Activated CD8-positive, alpha-beta memory T cell treated with anti-CD3 and anti-CD28 coated beads, Interleukin-2, amount 50 U/mL, for 1 hour (primary cell): ENCODE measurements around the gene ARHGEF28.
A peak's percentile ranks its signal among the peaks of the same experiment; 100 is the strongest.

Experiments
- DNase-seq: peaks from one replicate; pipeline ENCODE4 v3.0.0-alpha.2; 2020; ENCODE audit errors: extremely low read depth

The ARHGEF28 gene, protein sequence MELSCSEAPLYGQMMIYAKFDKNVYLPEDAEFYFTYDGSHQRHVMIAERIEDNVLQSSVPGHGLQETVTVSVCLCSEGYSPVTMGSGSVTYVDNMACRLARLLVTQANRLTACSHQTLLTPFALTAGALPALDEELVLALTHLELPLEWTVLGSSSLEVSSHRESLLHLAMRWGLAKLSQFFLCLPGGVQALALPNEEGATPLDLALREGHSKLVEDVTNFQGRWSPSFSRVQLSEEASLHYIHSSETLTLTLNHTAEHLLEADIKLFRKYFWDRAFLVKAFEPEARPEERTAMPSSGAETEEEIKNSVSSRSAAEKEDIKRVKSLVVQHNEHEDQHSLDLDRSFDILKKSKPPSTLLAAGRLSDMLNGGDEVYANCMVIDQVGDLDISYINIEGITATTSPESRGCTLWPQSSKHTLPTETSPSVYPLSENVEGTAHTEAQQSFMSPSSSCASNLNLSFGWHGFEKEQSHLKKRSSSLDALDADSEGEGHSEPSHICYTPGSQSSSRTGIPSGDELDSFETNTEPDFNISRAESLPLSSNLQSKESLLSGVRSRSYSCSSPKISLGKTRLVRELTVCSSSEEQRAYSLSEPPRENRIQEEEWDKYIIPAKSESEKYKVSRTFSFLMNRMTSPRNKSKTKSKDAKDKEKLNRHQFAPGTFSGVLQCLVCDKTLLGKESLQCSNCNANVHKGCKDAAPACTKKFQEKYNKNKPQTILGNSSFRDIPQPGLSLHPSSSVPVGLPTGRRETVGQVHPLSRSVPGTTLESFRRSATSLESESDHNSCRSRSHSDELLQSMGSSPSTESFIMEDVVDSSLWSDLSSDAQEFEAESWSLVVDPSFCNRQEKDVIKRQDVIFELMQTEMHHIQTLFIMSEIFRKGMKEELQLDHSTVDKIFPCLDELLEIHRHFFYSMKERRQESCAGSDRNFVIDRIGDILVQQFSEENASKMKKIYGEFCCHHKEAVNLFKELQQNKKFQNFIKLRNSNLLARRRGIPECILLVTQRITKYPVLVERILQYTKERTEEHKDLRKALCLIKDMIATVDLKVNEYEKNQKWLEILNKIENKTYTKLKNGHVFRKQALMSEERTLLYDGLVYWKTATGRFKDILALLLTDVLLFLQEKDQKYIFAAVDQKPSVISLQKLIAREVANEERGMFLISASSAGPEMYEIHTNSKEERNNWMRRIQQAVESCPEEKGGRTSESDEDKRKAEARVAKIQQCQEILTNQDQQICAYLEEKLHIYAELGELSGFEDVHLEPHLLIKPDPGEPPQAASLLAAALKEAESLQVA (N-terminal part only)

DNA sequence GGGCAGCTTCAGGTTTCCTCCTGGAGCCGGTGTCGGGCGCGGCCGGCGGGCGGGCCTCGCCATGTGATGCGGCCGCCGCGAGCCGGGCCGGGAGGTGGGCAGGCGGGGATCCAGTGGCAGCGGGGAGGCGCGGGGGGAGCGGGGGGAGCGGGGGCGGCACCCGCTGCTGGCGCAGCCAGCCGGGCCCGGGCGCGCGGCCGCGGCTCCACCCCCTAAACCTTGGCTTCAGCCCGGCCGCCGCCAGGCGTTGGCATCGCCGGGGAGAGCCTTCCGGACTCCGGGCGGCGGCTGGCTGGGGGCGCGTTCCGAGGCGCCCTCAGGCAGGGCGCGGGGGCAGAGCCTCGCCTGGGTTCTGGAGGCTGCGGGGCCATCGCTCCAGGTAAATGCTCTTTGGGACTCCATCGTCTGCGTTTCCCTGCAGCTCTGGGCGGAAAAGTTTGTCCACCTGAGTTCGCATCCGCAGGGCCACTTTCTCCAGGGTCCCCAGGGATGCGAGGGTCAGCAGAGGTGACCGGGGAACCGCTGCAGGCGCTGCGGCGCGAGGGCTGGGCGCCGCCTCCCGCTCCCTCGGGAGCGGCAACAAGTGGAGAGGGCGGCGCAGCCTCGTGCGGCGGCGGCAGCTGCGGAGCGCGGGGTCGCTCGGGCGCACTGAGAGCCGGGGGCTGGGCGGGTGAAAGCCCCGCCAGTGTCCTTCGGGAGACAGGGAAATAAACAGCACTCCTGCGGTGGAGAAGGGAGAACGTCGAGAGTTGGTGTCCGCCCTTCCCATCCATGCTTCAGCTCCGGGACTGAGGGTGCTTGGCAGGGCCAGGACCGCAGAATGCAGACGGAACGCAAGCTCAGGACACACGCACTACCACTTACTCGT, at the start of gene ARHGEF28:
Gene ARHGEF28 (plus strand): TSS at position 253 of the 868 bp plus-strand sequence. CDS start 58,656 bp downstream, outside the sequence.
- DNase-seq, result no peak

GRCh38 chr5:73582285-73583145, 43.5 kb upstream of the ARHGEF28 start:
- DNase-seq, result no peak

- DNase-seq, result no peak
Measured at GRCh38 chr5:73587923-73588322, 38.1 kb upstream of the ARHGEF28 start.

GRCh38 chr5:73591102-73591695, 34.8 kb upstream of the ARHGEF28 start:
- peak; percentile 29 for DNase-seq

- no peak for DNase-seq
Measured at GRCh38 chr5:73591698-73592501, 34.1 kb upstream of the ARHGEF28 start.

DNA sequence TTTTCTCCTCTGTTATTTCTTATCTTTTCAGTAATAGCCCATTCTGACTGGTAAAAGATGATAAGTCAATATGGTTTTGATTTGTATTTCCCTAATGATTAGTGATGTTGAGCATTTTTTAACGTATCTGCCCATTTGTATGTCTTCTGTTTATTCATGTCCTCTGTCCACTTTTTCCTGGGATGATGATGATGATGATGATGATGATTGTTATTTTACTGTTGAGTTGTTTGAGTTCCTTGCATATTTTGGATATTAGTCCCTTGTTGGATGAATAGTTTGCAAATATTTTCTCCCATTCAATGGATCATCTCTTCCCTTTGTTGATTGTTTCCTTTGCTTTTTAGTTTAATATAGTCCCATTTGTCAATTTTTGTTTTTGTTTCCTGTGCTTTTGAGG, 33.4 kb upstream of the ARHGEF28 start:
- no peak for DNase-seq

DNA sequence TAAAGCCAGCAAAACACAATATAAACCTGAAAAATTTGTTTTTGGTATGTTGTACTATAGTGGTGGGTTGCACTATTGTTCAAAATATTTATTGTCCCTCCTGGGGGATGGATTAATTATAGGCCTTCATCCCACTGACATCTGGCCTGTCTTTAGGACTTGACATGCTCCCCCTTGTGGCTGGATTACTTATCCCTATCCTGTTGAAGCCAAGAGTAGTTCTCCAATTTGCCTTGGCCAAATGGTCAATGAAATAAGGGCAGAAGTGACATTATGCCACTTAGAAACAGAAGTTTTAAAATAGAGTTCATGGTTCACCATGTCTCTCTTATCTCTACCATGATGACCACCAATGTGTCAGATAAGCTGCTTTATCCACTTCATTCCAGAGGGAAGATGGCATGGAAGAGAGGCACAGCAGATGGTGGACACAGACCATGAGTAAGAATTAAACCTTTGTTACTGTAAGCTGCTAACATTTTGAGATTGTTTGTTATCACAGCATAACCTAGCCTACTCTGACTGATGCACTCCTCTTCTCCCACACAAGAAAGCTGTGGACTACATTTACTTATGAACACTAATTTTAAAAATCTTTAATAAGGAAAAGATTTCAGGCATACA, 29.2 kb upstream of the ARHGEF28 start:
- DNase-seq, result no peak

DNA sequence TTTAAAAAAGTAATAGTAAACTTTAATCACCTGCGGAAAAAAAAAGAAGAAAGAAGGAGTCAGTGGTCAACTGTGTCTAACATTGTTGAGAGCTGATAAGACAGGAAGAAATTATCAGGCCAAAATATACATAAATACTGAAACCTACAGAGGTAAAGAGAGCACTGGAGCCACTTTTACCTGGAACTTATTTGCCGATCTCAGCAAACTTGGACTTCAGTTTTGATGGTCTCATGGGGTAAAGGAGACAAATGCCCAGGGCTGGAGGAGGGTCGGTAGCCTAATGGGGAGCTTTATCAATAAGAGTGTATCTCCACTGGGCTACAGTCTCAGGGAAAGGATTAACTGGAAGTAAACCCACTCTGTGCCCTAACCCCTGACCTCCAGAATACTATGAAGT, 26.6 kb upstream of the ARHGEF28 start:
- DNase-seq, result no peak

DNA sequence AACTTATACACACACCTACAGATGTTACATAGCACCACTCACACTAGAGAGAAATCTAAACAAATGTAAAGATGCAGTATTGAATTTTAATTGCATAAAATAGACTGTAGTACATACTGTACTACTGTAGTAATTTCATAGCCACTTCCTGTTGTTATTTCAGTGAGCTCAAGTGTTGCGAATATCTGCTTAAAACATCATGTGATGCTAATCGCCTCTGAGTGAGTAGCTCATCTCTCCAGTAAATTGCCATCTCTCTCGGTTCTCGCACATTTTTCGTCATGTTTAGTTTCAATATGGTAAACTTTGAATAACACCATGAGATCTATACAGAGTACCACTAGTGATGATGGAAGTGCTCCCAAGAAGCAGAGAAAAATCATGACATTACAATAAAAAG, 22.0 kb upstream of the ARHGEF28 start:
- no peak for DNase-seq

- no peak for DNase-seq
Measured at GRCh38 chr5:73605223-73606087, 20.5 kb upstream of the ARHGEF28 start.

- DNase-seq, result no peak
Measured at GRCh38 chr5:73606206-73606753, 19.7 kb upstream of the ARHGEF28 start.

DNA sequence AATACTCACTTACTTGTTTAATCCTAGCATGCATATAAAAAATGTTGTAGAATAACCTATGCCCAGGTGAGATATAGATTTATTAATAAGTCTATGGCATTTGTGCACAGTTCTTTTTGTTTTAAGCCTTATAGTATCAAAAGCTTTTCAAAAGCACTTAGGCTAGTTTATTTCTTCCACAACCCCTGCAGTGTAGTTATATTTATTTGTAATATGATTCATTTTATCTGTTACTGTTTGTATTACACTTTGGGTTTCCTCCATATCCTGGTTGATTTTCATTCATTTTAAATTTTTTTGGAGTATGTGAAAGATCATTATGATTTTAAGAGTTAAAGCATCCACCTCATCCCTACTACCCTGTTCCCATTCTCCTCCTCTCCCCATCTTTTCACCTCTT, 18.8 kb upstream of the ARHGEF28 start:
- no peak for DNase-seq

DNA sequence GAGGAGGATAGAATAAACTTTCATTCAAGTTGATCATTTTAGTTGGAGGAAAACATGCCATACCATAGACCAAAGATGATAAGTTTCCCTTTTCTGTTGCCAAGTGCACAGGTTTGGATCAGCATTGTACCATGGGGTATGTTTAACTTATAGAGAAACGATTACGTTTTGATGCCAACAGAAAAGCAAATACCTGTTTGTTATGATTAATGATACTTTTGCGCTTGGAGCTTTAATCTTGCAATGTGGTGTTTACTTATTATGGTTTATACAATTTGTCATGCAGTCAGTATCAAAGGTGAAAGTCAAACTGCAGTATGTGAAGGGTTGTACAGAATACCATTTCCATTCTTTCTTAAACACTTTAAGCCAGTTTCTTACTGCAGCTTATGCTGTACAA, 13.2 kb upstream of the ARHGEF28 start:
- no peak for DNase-seq

GRCh38 chr5:73615085-73615484, 10.9 kb upstream of the ARHGEF28 start:
- DNase-seq, result no peak

DNA sequence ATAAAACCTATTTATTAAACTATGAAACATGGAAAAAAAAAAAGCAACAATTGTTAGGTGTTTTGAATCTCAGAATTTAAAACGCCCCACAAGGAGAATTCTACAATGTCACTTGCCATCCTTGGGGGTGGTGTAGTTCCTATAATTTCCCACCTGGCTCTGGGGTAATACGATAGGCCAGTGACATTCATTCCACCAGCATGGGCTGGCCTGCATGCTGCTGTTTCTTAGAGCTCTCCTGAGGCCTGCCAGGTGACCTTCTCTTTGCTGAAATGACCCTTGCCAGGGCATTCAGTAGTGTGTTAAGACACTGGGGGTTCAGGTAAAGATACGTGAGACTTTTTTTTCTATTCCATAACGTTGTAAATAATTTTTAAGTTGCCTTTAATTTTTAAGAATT, 10.0 kb upstream of the ARHGEF28 start:
- DNase-seq, result no peak

DNA sequence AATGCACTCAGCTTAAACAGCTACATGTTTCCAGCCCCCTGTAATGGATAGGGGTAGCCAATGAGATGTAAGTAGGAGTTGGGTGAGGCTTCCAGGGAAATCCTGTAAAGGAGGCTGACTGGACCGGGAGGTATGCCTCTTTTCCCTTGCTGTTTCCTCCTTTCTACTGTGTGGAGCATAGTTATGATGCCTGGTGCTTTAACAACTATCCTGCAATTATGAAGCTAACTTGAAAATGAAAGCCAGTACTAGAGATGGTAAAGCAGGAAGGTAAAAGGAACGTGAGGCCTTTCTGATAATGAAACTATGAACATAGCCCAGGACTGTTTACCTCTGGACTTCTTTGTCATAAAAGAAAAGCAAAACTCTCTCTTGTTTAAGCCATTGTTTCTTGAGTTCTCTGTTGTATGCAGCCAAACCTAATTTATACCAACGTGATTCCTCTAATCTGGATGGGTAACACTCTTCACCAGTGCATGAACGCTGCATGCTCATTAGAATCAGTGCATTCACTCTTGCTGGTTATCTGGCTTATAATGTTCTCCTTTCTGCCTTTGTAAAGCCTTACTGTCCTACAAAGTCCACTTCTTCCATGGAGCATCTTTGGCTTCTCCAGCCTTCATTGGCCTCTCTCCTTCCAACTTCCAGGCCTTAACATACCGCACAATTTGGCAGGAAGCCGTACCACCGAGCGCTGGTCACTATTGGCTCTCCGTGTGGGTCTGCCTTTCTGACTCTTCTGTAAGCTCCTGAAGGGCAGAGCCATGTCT, 8.3 kb upstream of the ARHGEF28 start:
- DNase-seq, result no peak
